Sigmoid colon (tissue), 7 donors: Measurements from ENCODE around the gene ENC1. TPM values are rescaled to one million over a fixed set of nuclear protein-coding genes. Genes with fewer than 3 reads are reported as not detected.

Source experiments
- DNase-seq: peaks from one replicate; pipeline ENCODE4 v3.0.0-alpha.2; 2019
- H3K27ac ChIP-seq, 4 donors: fragments of 200-600 bp; sonication (generic); one replicate each; pipeline ENCODE4 v1.5.1; 2016 to 2019; ENCODE audit warnings: mild to moderate bottlenecking in 1 of 4
- H3K27me3 ChIP-seq, 3 donors: fragments of 200-600 bp; sonication (generic); one replicate each; pipeline ENCODE4 v1.5.1; 2019; ENCODE audit warnings: mild to moderate bottlenecking in 1 of 3
- H3K36me3 ChIP-seq, 4 donors: fragments of 200-600 bp; sonication (generic); one replicate each; pipeline ENCODE4 v1.5.1; 2016 to 2019
- H3K4me1 ChIP-seq, 4 donors: fragments of 200-600 bp; sonication (generic); one replicate each; pipeline ENCODE4 v1.5.1; 2017 to 2019
- H3K4me3 ChIP-seq, 4 donors: fragments of 200-600 bp; sonication (generic); one replicate each; pipeline ENCODE4 v1.5.1; 2017 to 2019; ENCODE audit warnings: mild to moderate bottlenecking in 2 of 4, moderate library complexity in 1 of 4
- H3K9me3 ChIP-seq, 4 donors: fragments of 200-600 bp in 3 of 4; sonication (generic) in 3 of 4; one replicate each; pipeline versions ENCODE4 v1.5.1 to v1.6.1; 2013 to 2019
- CTCF ChIP-seq, 4 experiments: fragments of 450-650 bp in 3 of 4; fragments of 200-600 bp in 1 of 4; IDR thresholded peaks; one replicate each; pipeline ENCODE4 v1.5.1; 2016 to 2019; ENCODE audit warnings: antibody characterized with exemption in 4 of 4, mild to moderate bottlenecking in 3 of 4, moderate library complexity in 2 of 4
- EP300 ChIP-seq, 4 donors: sonication (generic); formaldehyde crosslinking; IDR thresholded peaks; one replicate each; pipeline ENCODE4 v1.6.1; 2017; ENCODE audit warnings: antibody characterized with exemption in 4 of 4
- POLR2A ChIP-seq, 2 donors: fragments of 450-650 bp; IDR thresholded peaks; one replicate each; pipeline ENCODE4 v1.6.1; 2016; ENCODE audit warnings: antibody characterized with exemption in 2 of 2, mild to moderate bottlenecking in 2 of 2, moderate library complexity in 2 of 2
- POLR2AphosphoS5 ChIP-seq, 4 donors: sonication (generic); formaldehyde crosslinking; IDR thresholded peaks; one replicate each; pipeline ENCODE4 v1.6.1; 2017; ENCODE audit warnings: antibody characterized with exemption in 4 of 4
- WGBS, 2 donors: extraction: QIAGEN DNeasy Blood & Tissue Kit; methylation state at CpG; one replicate each; pipeline ENCODE4 v1.1.7; 2013; 5-methylcytosine and 5-hydroxymethylcytosine counted together
- intact Hi-C: fragments of 100-400 bp; cut with DNase I; formaldehyde crosslinking; loops from one replicate; pipeline ENCODE4 v1.15.1; 2023
- polyA plus RNA-seq, 3 donors: library from polyadenylated mRNA; stranded (reverse); fragments of 200-250 nt; gene quantifications; one replicate each; pipeline ENCODE4 v1.2.3, GENCODE V29; 2013
- total RNA-seq, 4 donors: library from RNA; depleted of rRNA; stranded (reverse); fragments of >200 nt; gene quantifications; one replicate each; pipeline ENCODE4 v1.1.0, GENCODE V29; 2016
- donor health status: healthy with polysubstance abuse.
- donor health status: Bipolar disorder and iron deficiency.
- donor health status: healthy.

ENC1 gene
- total and polyA plus RNA-seq, 7 donors: 3.6 to 19.9 (median 4.9) TPM

GRCh38 chr5:74594137-74595040 lies 46.1 kb downstream of the ENC1 start:
- Histone ChIP-seq H3K4me3 (no peak overlapping the region), H3K27me3 (no peaks in the 10 kb centered on the region), H3K9me3 (no peaks in the 10 kb centered on the region), H3K27ac (peak overlapping the region in 1 of 4 donors; percentile 8), H3K36me3 (no peaks in the 10 kb centered on the region), H3K4me1 (no peaks in the 10 kb centered on the region)
- no peak for DNase-seq
- WGBS, 2 donors: 78 to 86% methylated on average over 6 of the region's 6 CpGs
- intact Hi-C loops: no loop called here
- no peak for TF ChIP-seq POLR2A (IDR thresholded peaks at IDR 0.05)
- TF ChIP-seq CTCF (IDR thresholded peaks at IDR 0.05): no peak
- TF ChIP-seq POLR2AphosphoS5 (IDR thresholded peaks at IDR 0.05): no peak
- no peak for TF ChIP-seq EP300 (IDR thresholded peaks at IDR 0.05)

- Histone ChIP-seq H3K4me3 (no peak overlapping the region), H3K27me3 (no peaks in the 10 kb centered on the region), H3K4me1 (no peaks in the 10 kb centered on the region), H3K36me3 (no peaks in the 10 kb centered on the region), H3K9me3 (no peaks in the 10 kb centered on the region), H3K27ac (no peak overlapping the region)
- intact Hi-C loops: no loop called here
- TF ChIP-seq CTCF (IDR thresholded peaks at IDR 0.05): no peak
- DNase-seq: no peak
- WGBS, 2 donors: 17 to 75% methylated on average over 6 of the region's 6 CpGs
These were observed 51.1 kb downstream of the ENC1 start for GRCh38 chr5:74589204-74590056.

GRCh38 chr5:74588415-74588814 lies 52.1 kb downstream of the ENC1 start:
- no peak for DNase-seq
- H3K27ac ChIP-seq: no peak overlapping the region
- H3K4me1 ChIP-seq: no peaks in the 10 kb centered on the region
- no peaks in the 10 kb centered on the region for H3K36me3 ChIP-seq
- no peaks in the 10 kb centered on the region for H3K9me3 ChIP-seq
- WGBS, 2 donors: 22 to 69% methylated on average over 3 of the region's 3 CpGs
- no peak overlapping the region for H3K4me3 ChIP-seq
- TF ChIP-seq POLR2A (IDR thresholded peaks at IDR 0.05) (no peak), POLR2AphosphoS5 (IDR thresholded peaks at IDR 0.05) (no peak), EP300 (IDR thresholded peaks at IDR 0.05) (no peak), CTCF (IDR thresholded peaks at IDR 0.05) (no peak)
- no peaks in the 10 kb centered on the region for H3K27me3 ChIP-seq
- intact Hi-C loops: no loop called here

- H3K9me3 ChIP-seq: no peaks in the 10 kb centered on the region
- no peaks in the 10 kb centered on the region for H3K36me3 ChIP-seq
- no peak for DNase-seq
- no peak for TF ChIP-seq EP300 (IDR thresholded peaks at IDR 0.05)
- intact Hi-C loops: no loop called here
- no peaks in the 10 kb centered on the region for H3K27me3 ChIP-seq
- 46 to 55% methylated on average over 2 of the region's 2 CpGs for WGBS, 2 donors
- no peaks in the 10 kb centered on the region for H3K4me1 ChIP-seq
- no peak overlapping the region for H3K4me3 ChIP-seq
- no peak overlapping the region for H3K27ac ChIP-seq
These were observed 52.6 kb downstream of the ENC1 start for GRCh38 chr5:74587890-74588289.

GRCh38 chr5:74587300-74587699 lies 53.2 kb downstream of the ENC1 start:
- Histone ChIP-seq H3K36me3 (no peaks in the 10 kb centered on the region), H3K9me3 (no peaks in the 10 kb centered on the region), H3K4me1 (no peaks in the 10 kb centered on the region), H3K27me3 (no peaks in the 10 kb centered on the region), H3K27ac (peak overlapping the region in 1 of 4 donors; percentile 9), H3K4me3 (no peak overlapping the region)
- DNase-seq: no peak
- intact Hi-C loops: no loop called here
- TF ChIP-seq CTCF (IDR thresholded peaks at IDR 0.05): no peak
- no peak for TF ChIP-seq EP300 (IDR thresholded peaks at IDR 0.05)
- TF ChIP-seq POLR2AphosphoS5 (IDR thresholded peaks at IDR 0.05): no peak
- no peak for TF ChIP-seq POLR2A (IDR thresholded peaks at IDR 0.05)
- 85 to 91% methylated on average over 4 of the region's 4 CpGs for WGBS, 2 donors
